ENCODE measurements around the gene OLFML3.

DNA sequence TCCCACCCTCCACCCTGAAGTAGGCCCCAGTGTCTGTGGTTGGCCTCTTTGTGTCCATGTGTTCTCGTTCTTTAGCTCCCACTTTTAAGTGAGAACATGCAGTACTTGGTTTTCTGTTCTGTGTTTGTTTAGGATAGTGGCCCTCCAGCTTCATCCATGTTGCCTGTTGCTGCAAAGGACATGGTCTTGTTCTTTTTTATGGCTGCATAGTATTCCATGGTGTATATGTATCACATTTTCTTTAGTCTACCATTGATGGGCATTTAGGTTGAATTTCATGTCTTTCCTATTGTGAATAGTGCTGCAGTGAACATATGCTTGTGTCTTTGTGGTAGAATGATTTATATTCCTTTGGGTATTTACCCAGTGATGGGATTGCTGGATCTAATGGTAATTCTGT is 44.1 kb upstream of the OLFML3 start:
- TF ChIP-seq, protein P1, sequence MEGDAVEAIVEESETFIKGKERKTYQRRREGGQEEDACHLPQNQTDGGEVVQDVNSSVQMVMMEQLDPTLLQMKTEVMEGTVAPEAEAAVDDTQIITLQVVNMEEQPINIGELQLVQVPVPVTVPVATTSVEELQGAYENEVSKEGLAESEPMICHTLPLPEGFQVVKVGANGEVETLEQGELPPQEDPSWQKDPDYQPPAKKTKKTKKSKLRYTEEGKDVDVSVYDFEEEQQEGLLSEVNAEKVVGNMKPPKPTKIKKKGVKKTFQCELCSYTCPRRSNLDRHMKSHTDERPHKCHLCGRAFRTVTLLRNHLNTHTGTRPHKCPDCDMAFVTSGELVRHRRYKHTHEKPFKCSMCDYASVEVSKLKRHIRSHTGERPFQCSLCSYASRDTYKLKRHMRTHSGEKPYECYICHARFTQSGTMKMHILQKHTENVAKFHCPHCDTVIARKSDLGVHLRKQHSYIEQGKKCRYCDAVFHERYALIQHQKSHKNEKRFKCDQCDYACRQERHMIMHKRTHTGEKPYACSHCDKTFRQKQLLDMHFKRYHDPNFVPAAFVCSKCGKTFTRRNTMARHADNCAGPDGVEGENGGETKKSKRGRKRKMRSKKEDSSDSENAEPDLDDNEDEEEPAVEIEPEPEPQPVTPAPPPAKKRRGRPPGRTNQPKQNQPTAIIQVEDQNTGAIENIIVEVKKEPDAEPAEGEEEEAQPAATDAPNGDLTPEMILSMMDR (IDR thresholded peaks at IDR 0.05) = no peak
- no peak for TF ChIP-seq POLR2A (IDR thresholded peaks at IDR 0.05)

All from right lobe of liver (tissue), 4 donors.